GM12878 (cell line): Measurements from ENCODE around the gene RNF113A. TPM values are rescaled to one million over a fixed set of nuclear protein-coding genes. Genes with fewer than 3 reads are reported as not detected.
"Not testable (repeated sequence)": the region's sequence is repeated elsewhere in the genome, so short reads cannot be mapped to it uniquely, and the experiment has no call there.

Experiments
- ATAC-seq: fragments of 200-7000 bp; cut with Tn5 transposase; 3 replicates; pipeline ENCODE4 v1.9.1; 2020; ENCODE audit warnings: mild to moderate bottlenecking, moderate library complexity
- BruUV-seq: library from RNA; stranded (reverse); fragments of 400-500 nt; replicated peaks from 2 replicates; lab custom pipeline; 2021; lab: Mats Ljungman, UMichigan
- CTCF ChIA-PET: fragments of 300-600 bp; sonication (Branson Sonifier 250); formaldehyde crosslinking; extraction: SDS; loops from one replicate; lab custom pipeline; 2021; ENCODE audit warnings: inconsistent platforms; lab: Yijun Ruan, JAX
- POLR2A ChIA-PET: fragments of 350-600 bp; formaldehyde crosslinking; extraction: SDS; loops from one replicate; lab custom pipeline; 2021; ENCODE audit warnings: inconsistent platforms; lab: Charles Lee
- RAD21 ChIA-PET: fragments of 300-600 bp; sonication (Branson Sonifier 250); formaldehyde crosslinking; loops from one replicate; lab custom pipeline; 2023; ENCODE audit warnings: antibody characterized with exemption; ENCODE audit not compliant: unreplicated experiment; lab: Charles Lee
- SMC1A ChIA-PET: fragments of 300-600 bp; sonication (Branson Sonifier 250); formaldehyde crosslinking; loops from one replicate; lab custom pipeline; 2023; ENCODE audit not compliant: unreplicated experiment, uncharacterized antibody; lab: Charles Lee
- DNase-seq: peaks from one replicate; pipeline ENCODE4 v3.0.0-alpha.2; 2011; ENCODE audit warnings: low read depth, low spot score
- FAIRE-seq: peaks from 3 replicates; lab custom pipeline; 2011; peaks lifted over from hg19 to GRCh38; lab: Jason Lieb, UNC
- H2AFZ ChIP-seq: 2 replicates; pipeline ENCODE4 v1.6.0; 2011; ENCODE audit warnings: low read depth, low read length, control low read depth; ENCODE audit not compliant: control insufficient read depth
- H3K27ac ChIP-seq: 2 replicates; pipeline ENCODE4 v1.5.1; 2011; ENCODE audit warnings: control low read depth; ENCODE audit not compliant: control insufficient read depth, insufficient read depth
- H3K27me3 ChIP-seq, 2 experiments: replicated peaks in 1 of 2; 2 replicates each; pipeline versions ENCODE4 v1.6.0 to v1.6.1; 2011; ENCODE audit warnings: low read length in 1 of 2; ENCODE audit not compliant: control insufficient read depth in 2 of 2, insufficient read depth in 2 of 2
- H3K36me3 ChIP-seq, 2 experiments: 2 replicates each; pipeline ENCODE4 v1.5.1; 2011; ENCODE audit warnings: low read length in 1 of 2; ENCODE audit not compliant: control insufficient read depth in 2 of 2, insufficient read depth in 2 of 2
- H3K4me1 ChIP-seq: 2 replicates; pipeline ENCODE4 v1.6.1; 2011; ENCODE audit warnings: mild to moderate bottlenecking, low read length, moderate library complexity, mixed read lengths; ENCODE audit not compliant: control insufficient read depth, insufficient read depth
- H3K4me2 ChIP-seq: 2 replicates; pipeline ENCODE4 v1.6.0; 2011; ENCODE audit warnings: control low read depth; ENCODE audit not compliant: control insufficient read depth, insufficient read depth
- H3K4me3 ChIP-seq: fragments of 200-600 bp; sonication (generic); 2 replicates; pipeline ENCODE4 v1.5.1; 2016
- H3K79me2 ChIP-seq: 2 replicates; pipeline ENCODE4 v1.6.0; 2011; ENCODE audit warnings: low read length; ENCODE audit not compliant: control insufficient read depth, insufficient read depth
- H3K9ac ChIP-seq: 2 replicates; pipeline ENCODE4 v1.8.0; 2011; ENCODE audit warnings: low read length, control low read depth, mixed read lengths; ENCODE audit not compliant: control insufficient read depth, insufficient read depth
- H3K9me3 ChIP-seq: replicated peaks from 3 replicates; pipeline ENCODE4 v1.5.1; 2011; ENCODE audit warnings: mild to moderate bottlenecking, low read length; ENCODE audit not compliant: control insufficient read depth, insufficient read depth
- H4K20me1 ChIP-seq: 2 replicates; pipeline ENCODE4 v1.6.0; 2011; ENCODE audit not compliant: control insufficient read depth, insufficient read depth
- ATF7 ChIP-seq: fragments of 450-650 bp; IDR thresholded peaks from 2 replicates; pipeline ENCODE4 v1.6.1; 2016; ENCODE audit warnings: low read depth, mild to moderate bottlenecking
- FOXK2 ChIP-seq: fragments of 450-650 bp; IDR thresholded peaks from 2 replicates; pipeline ENCODE4 v1.6.1; 2017; ENCODE audit warnings: mild to moderate bottlenecking, moderate library complexity
- NBN ChIP-seq: fragments of 450-650 bp; IDR thresholded peaks from 2 replicates; pipeline ENCODE4 v1.6.1; 2016
- PKNOX1 ChIP-seq: fragments of 450-650 bp; IDR thresholded peaks from 2 replicates; pipeline ENCODE4 v1.6.1; 2016; ENCODE audit warnings: mild to moderate bottlenecking
- RUNX3 ChIP-seq: IDR thresholded peaks from 2 replicates; pipeline ENCODE4 v1.6.1; 2012; ENCODE audit warnings: low read length, inconsistent platforms
- ZNF384 ChIP-seq: IDR thresholded peaks from 2 replicates; pipeline ENCODE4 v1.6.1; 2012; ENCODE audit warnings: low read depth, mild to moderate bottlenecking, low read length, improper control_type of control experiment, borderline replicate concordance
- WGBS: methylation state at CpG from one replicate; pipeline ENCODE4 v1.1.6; 2016; ENCODE audit warnings: low lambda C conversion rate; ENCODE audit not compliant: insufficient replicate concordance, insufficient coverage; ENCODE audit errors: missing lambda C conversion rate; 5-methylcytosine and 5-hydroxymethylcytosine counted together
- in situ Hi-C: fragments of 300-500 bp; cut with MboI; formaldehyde crosslinking; loops from 9 replicates; pipeline ENCODE4 v1.14.3; 2018; ENCODE audit warnings: mixed read lengths
- intact Hi-C: fragments of 100-400 bp; cut with micrococcal nuclease; formaldehyde crosslinking; loops from one replicate; pipeline ENCODE4 v1.14.2; 2022; ENCODE audit not compliant: unreplicated experiment
- polyA plus RNA-seq, 11 experiments: library from polyadenylated mRNA; depleted of rRNA in 4 of 11; unstranded in 6 of 11; stranded (reverse) in 5 of 11; fragments of >200 nt; fragmentation: Nextera tagmentation in 4 of 11; fragmentation: Illumina TruSeq in 1 of 11; extraction: Ambion mirVana in 4 of 11; extraction: Trizol in 1 of 11; gene quantifications; 1 replicate in 1 of 11; 2 replicates in 10 of 11; pipeline versions ENCODE4 v1.2.1 to v1.2.3, GENCODE V29; 2011 to 2016; ENCODE audit warnings: inconsistent platforms in 2 of 11, missing spikeins in 2 of 11, low read depth in 1 of 11
- total RNA-seq, 4 experiments: library from RNA; depleted of rRNA in 3 of 4; stranded (reverse); fragments of >200 nt in 3 of 4; fragmentation: Illumina TruSeq in 1 of 4; extraction: Trizol in 1 of 4; gene quantifications; 2 replicates each; pipeline versions ENCODE4 v1.2.1 to v1.2.3, GENCODE V29; 2013 to 2021

The RNF113A gene
- total and polyA plus RNA-seq, 10 of the 15 experiments (the other 5 are each of a cell fraction or from before 2014, with no cell fraction given) = 20.6 to 33.1 (median 23.4) TPM

- H4K20me1 ChIP-seq, H3K4me3 ChIP-seq, in situ Hi-C loops, H3K4me1 ChIP-seq, H3K4me2 ChIP-seq, H3K9ac ChIP-seq, RAD21 ChIA-PET, H3K79me2 ChIP-seq, POLR2A ChIA-PET, BruUV-seq, H3K9me3 ChIP-seq, ATAC-seq, H3K27me3 ChIP-seq, H2AFZ ChIP-seq, H3K27ac ChIP-seq, intact Hi-C loops, DNase-seq, CTCF ChIA-PET, H3K36me3 ChIP-seq, FAIRE-seq: not testable (repeated sequence)
- SMC1A ChIA-PET = interaction anchor here (0.9 kb wide), 1 partner anchor 39 kb away, joined by 3 read pairs; no protein-coding TSS in a partner anchor
- 20% methylated on average over 2 of the region's 5 CpGs for WGBS
These were observed 47.3 kb downstream of the RNF113A start for GRCh38 chrX:119824221-119824620.

GRCh38 chrX:119821703-119822102, 49.8 kb downstream of the RNF113A start:
- SMC1A ChIA-PET = interaction anchor here (0.5 to 1.6 kb wide), 5 partner anchors 20 to 140 kb away, joined by 3 to 9 read pairs (median 3); partner anchors contain the start of genes RPL39 and UPF3B
- not testable (repeated sequence) for BruUV-seq, FAIRE-seq

More at GRCh38 chrX:119821703-119822102, 49.8 kb downstream of the RNF113A start:
- H3K36me3 ChIP-seq, H3K4me3 ChIP-seq, H3K9me3 ChIP-seq, intact Hi-C loops, H3K4me2 ChIP-seq, H3K27me3 ChIP-seq, H4K20me1 ChIP-seq, H3K27ac ChIP-seq, H3K79me2 ChIP-seq, H3K9ac ChIP-seq, H2AFZ ChIP-seq, H3K4me1 ChIP-seq, in situ Hi-C loops: not testable (repeated sequence)
- ATAC-seq = peak; percentile 95
- TF ChIP-seq NBN (peak; percentile 44; the same call in 1 of the 2 replicates), FOXK2 (peak; percentile 80), ZNF384 (peak; percentile 77), PKNOX1 (peak; percentile 10; the same call in 1 of the 2 replicates), ATF7 (peak; percentile 65), RUNX3 (peak; percentile 15; the same call in 1 of the 2 replicates)
- peak; percentile 46 for DNase-seq
- 0% methylated on average over 3 of the region's 3 CpGs for WGBS
- RAD21 ChIA-PET = interaction anchor here (1.2 to 2.1 kb wide), 2 partner anchors 30 to 57 kb away, joined by 3 to 9 read pairs; partner anchors contain the start of gene RPL39
- POLR2A ChIA-PET = interaction anchor here (0.7 to 1.8 kb wide), 2 partner anchors 27 to 30 kb away, joined by 3 to 11 read pairs; partner anchors contain the start of gene RPL39
- CTCF ChIA-PET = interaction anchor here (0.6 to 1.0 kb wide), 2 partner anchors 30 to 200 kb away, joined by 3 read pairs; partner anchors contain the start of gene RPL39

Other genes with a start within 250 kb of the RNF113A start
Only the 7 nearest of the 9 such genes appear.
- gene SEPTIN6, start 178.6 kb downstream of the RNF113A start, total RNA-seq (2014; rRNA removed) = 139 and 150 TPM in 2 replicates
- 161 and 168 TPM in 2 replicates for gene SEPTIN6, start 178.6 kb downstream of the RNF113A start, total RNA-seq (2014; rRNA removed; fragmentation: Illumina TruSeq; extraction: Trizol)
- gene SEPTIN6, start 178.6 kb downstream of the RNF113A start, total RNA-seq (2021) = 215 and 222 TPM in 2 replicates
- gene SEPTIN6, start 178.6 kb downstream of the RNF113A start, polyA plus RNA-seq (2011; rRNA removed) = 240 and 297 TPM in 2 replicates
- 324 and 353 TPM in 2 replicates for gene SEPTIN6, start 178.6 kb downstream of the RNF113A start, polyA plus RNA-seq (2014; fragmentation: Illumina TruSeq; extraction: Trizol)
- gene SEPTIN6, start 178.6 kb downstream of the RNF113A start, polyA plus RNA-seq (2014; fragmentation: Nextera tagmentation; extraction: Ambion mirVana) = 10 to 100 TPM; 37.2 to 48.4 TPM
- 139 and 148 TPM in 2 replicates for gene SEPTIN6, start 178.6 kb downstream of the RNF113A start, polyA plus RNA-seq (2014; rRNA removed)
- gene SEPTIN6, start 178.6 kb downstream of the RNF113A start, polyA plus RNA-seq (2016; fragmentation: Nextera tagmentation; extraction: Ambion mirVana) = 100 to 1,000 TPM; 147 to 160 TPM
- gene SOWAHD, start 113.1 kb downstream of the RNF113A start, total RNA-seq (2014; rRNA removed) = 5.4 and 5.6 TPM in 2 replicates
- gene SOWAHD, start 113.1 kb downstream of the RNF113A start, total RNA-seq (2014; rRNA removed; fragmentation: Illumina TruSeq; extraction: Trizol) = 1.5 and 1.6 TPM in 2 replicates
- 7.4 and 7.8 TPM in 2 replicates for gene SOWAHD, start 113.1 kb downstream of the RNF113A start, total RNA-seq (2021)
- gene SOWAHD, start 113.1 kb downstream of the RNF113A start, polyA plus RNA-seq (2011; rRNA removed) = 1.3 and 2.2 TPM in 2 replicates
- 0.41 and 1.4 TPM in 2 replicates for gene SOWAHD, start 113.1 kb downstream of the RNF113A start, polyA plus RNA-seq (2014; fragmentation: Illumina TruSeq; extraction: Trizol)
- under 1 TPM; 0.27 to 0.69 TPM for gene SOWAHD, start 113.1 kb downstream of the RNF113A start, polyA plus RNA-seq (2014; fragmentation: Nextera tagmentation; extraction: Ambion mirVana)
- gene SOWAHD, start 113.1 kb downstream of the RNF113A start, polyA plus RNA-seq (2014; rRNA removed) = 5.7 and 6.1 TPM in 2 replicates
- 1 to 10 TPM; 2.9 to 3.7 TPM for gene SOWAHD, start 113.1 kb downstream of the RNF113A start, polyA plus RNA-seq (2016; fragmentation: Nextera tagmentation; extraction: Ambion mirVana)
- gene RPL39, start 80.1 kb downstream of the RNF113A start, total RNA-seq (2014; rRNA removed) = 1,792 and 2,082 TPM in 2 replicates
- gene RPL39, start 80.1 kb downstream of the RNF113A start, total RNA-seq (2014; rRNA removed; fragmentation: Illumina TruSeq; extraction: Trizol) = 3,753 and 4,112 TPM in 2 replicates
- 2,274 and 2,439 TPM in 2 replicates for gene RPL39, start 80.1 kb downstream of the RNF113A start, total RNA-seq (2021)
- gene RPL39, start 80.1 kb downstream of the RNF113A start, polyA plus RNA-seq (2011; rRNA removed) = 4,235 and 5,931 TPM in 2 replicates
- gene RPL39, start 80.1 kb downstream of the RNF113A start, polyA plus RNA-seq (2014; fragmentation: Illumina TruSeq; extraction: Trizol) = 6,541 and 7,422 TPM in 2 replicates
- gene RPL39, start 80.1 kb downstream of the RNF113A start, polyA plus RNA-seq (2014; fragmentation: Nextera tagmentation; extraction: Ambion mirVana) = 1,000 to 10,000 TPM; 4,146 to 5,350 TPM
- gene RPL39, start 80.1 kb downstream of the RNF113A start, polyA plus RNA-seq (2014; rRNA removed) = 2,881 and 3,581 TPM in 2 replicates
- gene RPL39, start 80.1 kb downstream of the RNF113A start, polyA plus RNA-seq (2016; fragmentation: Nextera tagmentation; extraction: Ambion mirVana) = 1,000 to 10,000 TPM; 1,812 to 1,889 TPM
- gene UPF3B, start 18.8 kb downstream of the RNF113A start, total RNA-seq (2014; rRNA removed) = 5.7 and 7.2 TPM in 2 replicates
- 15.0 and 16.5 TPM in 2 replicates for gene UPF3B, start 18.8 kb downstream of the RNF113A start, total RNA-seq (2014; rRNA removed; fragmentation: Illumina TruSeq; extraction: Trizol)
- 12.3 and 14.4 TPM in 2 replicates for gene UPF3B, start 18.8 kb downstream of the RNF113A start, total RNA-seq (2021)
- 24.8 and 38.7 TPM in 2 replicates for gene UPF3B, start 18.8 kb downstream of the RNF113A start, polyA plus RNA-seq (2011; rRNA removed)
- 35.3 and 44.1 TPM in 2 replicates for gene UPF3B, start 18.8 kb downstream of the RNF113A start, polyA plus RNA-seq (2014; fragmentation: Illumina TruSeq; extraction: Trizol)
- 10 to 100 TPM; 24.6 to 27.0 TPM for gene UPF3B, start 18.8 kb downstream of the RNF113A start, polyA plus RNA-seq (2014; fragmentation: Nextera tagmentation; extraction: Ambion mirVana)
- 14.6 and 17.4 TPM in 2 replicates for gene UPF3B, start 18.8 kb downstream of the RNF113A start, polyA plus RNA-seq (2014; rRNA removed)
- gene UPF3B, start 18.8 kb downstream of the RNF113A start, polyA plus RNA-seq (2016; fragmentation: Nextera tagmentation; extraction: Ambion mirVana) = 10 to 100 TPM; 22.1 to 22.2 TPM
- gene NDUFA1, start 99 bp upstream of the RNF113A start, total RNA-seq (2014; rRNA removed) = 114 and 143 TPM in 2 replicates
- 244 and 255 TPM in 2 replicates for gene NDUFA1, start 99 bp upstream of the RNF113A start, total RNA-seq (2014; rRNA removed; fragmentation: Illumina TruSeq; extraction: Trizol)
- 113 and 119 TPM in 2 replicates for gene NDUFA1, start 99 bp upstream of the RNF113A start, total RNA-seq (2021)
- gene NDUFA1, start 99 bp upstream of the RNF113A start, polyA plus RNA-seq (2011; rRNA removed) = 369 and 506 TPM in 2 replicates
- gene NDUFA1, start 99 bp upstream of the RNF113A start, polyA plus RNA-seq (2014; fragmentation: Illumina TruSeq; extraction: Trizol) = 109 and 116 TPM in 2 replicates
- 1,000 to 10,000 TPM in 1 of 2 experiments, 100 to 1,000 TPM in 1; 999 to 1,113 TPM for gene NDUFA1, start 99 bp upstream of the RNF113A start, polyA plus RNA-seq (2014; fragmentation: Nextera tagmentation; extraction: Ambion mirVana)
- 205 and 215 TPM in 2 replicates for gene NDUFA1, start 99 bp upstream of the RNF113A start, polyA plus RNA-seq (2014; rRNA removed)
- 100 to 1,000 TPM; 444 to 509 TPM for gene NDUFA1, start 99 bp upstream of the RNF113A start, polyA plus RNA-seq (2016; fragmentation: Nextera tagmentation; extraction: Ambion mirVana)
- not detected in 2 replicates for gene AKAP14, start 24.2 kb upstream of the RNF113A start, total RNA-seq (2014; rRNA removed)
- gene AKAP14, start 24.2 kb upstream of the RNF113A start, total RNA-seq (2014; rRNA removed; fragmentation: Illumina TruSeq; extraction: Trizol) = not detected in 2 replicates
- not detected in 2 replicates for gene AKAP14, start 24.2 kb upstream of the RNF113A start, total RNA-seq (2021)
- gene AKAP14, start 24.2 kb upstream of the RNF113A start, polyA plus RNA-seq (2011; rRNA removed) = not detected in 2 replicates
- gene AKAP14, start 24.2 kb upstream of the RNF113A start, polyA plus RNA-seq (2014; fragmentation: Illumina TruSeq; extraction: Trizol) = not detected in 2 replicates
- not detected for gene AKAP14, start 24.2 kb upstream of the RNF113A start, polyA plus RNA-seq (2014; fragmentation: Nextera tagmentation; extraction: Ambion mirVana)
- not detected in 2 replicates for gene AKAP14, start 24.2 kb upstream of the RNF113A start, polyA plus RNA-seq (2014; rRNA removed)
- gene AKAP14, start 24.2 kb upstream of the RNF113A start, polyA plus RNA-seq (2016; fragmentation: Nextera tagmentation; extraction: Ambion mirVana) = not detected
- gene NKAP, start 72.0 kb upstream of the RNF113A start, total RNA-seq (2014; rRNA removed) = 5.4 TPM in 2 replicates
- gene NKAP, start 72.0 kb upstream of the RNF113A start, total RNA-seq (2014; rRNA removed; fragmentation: Illumina TruSeq; extraction: Trizol) = 5.2 and 5.3 TPM in 2 replicates
- 5.9 and 6.9 TPM in 2 replicates for gene NKAP, start 72.0 kb upstream of the RNF113A start, total RNA-seq (2021)
- gene NKAP, start 72.0 kb upstream of the RNF113A start, polyA plus RNA-seq (2011; rRNA removed) = 5.6 and 11.7 TPM in 2 replicates
- gene NKAP, start 72.0 kb upstream of the RNF113A start, polyA plus RNA-seq (2014; fragmentation: Illumina TruSeq; extraction: Trizol) = 4.9 and 5.1 TPM in 2 replicates
- 1 to 10 TPM; 2.4 to 5.2 TPM for gene NKAP, start 72.0 kb upstream of the RNF113A start, polyA plus RNA-seq (2014; fragmentation: Nextera tagmentation; extraction: Ambion mirVana)
- 5.1 and 6.7 TPM in 2 replicates for gene NKAP, start 72.0 kb upstream of the RNF113A start, polyA plus RNA-seq (2014; rRNA removed)
- gene NKAP, start 72.0 kb upstream of the RNF113A start, polyA plus RNA-seq (2016; fragmentation: Nextera tagmentation; extraction: Ambion mirVana) = 1 to 10 TPM; 4.6 to 4.7 TPM